ENCODE measurements around the gene PAX9. TPM values are rescaled to one million over a fixed set of nuclear protein-coding genes. Genes with fewer than 3 reads are reported as not detected.

PAX9 gene
- total and polyA plus RNA-seq, 2 of the 13 experiments (the other 11 are each of a cell fraction or from before 2014, with no cell fraction given), result 0.03 TPM; not detected in 1

DNA sequence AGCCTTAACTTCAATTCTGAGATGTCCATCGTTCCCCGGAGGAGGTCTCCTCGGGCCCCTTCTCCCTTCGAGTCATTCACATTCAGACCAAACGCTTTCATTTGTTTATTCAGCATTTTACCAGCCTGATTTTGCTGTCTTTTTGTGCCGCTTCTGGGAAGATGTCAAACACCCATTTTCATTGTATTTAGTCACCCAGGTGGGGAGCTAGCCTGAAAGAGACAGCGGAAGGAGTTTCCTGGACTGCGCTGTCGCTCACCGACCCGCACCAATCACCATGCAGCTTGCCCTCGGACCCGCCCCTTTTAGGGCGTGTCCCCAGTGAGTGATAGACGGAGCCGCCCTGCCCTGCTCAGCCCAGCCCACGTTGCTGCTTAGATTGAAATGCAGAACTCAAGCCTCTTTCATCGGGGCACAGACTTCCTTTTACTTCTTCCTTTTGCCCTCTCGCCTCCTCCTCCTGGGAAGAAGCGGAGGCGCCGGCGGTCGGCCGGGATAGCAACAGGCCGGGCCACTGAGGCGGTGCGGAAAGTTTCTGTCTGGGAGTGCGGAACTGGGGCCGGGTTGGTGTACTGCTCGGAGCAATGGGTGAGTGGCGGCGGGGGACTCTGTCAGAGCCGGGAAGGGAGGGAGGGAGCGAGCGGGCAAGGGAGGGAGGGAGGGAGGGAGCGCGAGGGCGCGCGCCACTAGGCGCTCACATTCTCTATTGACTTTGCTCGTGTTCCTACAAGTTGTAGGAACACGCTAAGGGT is at the start of gene PAX9 (continued):
- TF ChIP-seq, protein P1, sequence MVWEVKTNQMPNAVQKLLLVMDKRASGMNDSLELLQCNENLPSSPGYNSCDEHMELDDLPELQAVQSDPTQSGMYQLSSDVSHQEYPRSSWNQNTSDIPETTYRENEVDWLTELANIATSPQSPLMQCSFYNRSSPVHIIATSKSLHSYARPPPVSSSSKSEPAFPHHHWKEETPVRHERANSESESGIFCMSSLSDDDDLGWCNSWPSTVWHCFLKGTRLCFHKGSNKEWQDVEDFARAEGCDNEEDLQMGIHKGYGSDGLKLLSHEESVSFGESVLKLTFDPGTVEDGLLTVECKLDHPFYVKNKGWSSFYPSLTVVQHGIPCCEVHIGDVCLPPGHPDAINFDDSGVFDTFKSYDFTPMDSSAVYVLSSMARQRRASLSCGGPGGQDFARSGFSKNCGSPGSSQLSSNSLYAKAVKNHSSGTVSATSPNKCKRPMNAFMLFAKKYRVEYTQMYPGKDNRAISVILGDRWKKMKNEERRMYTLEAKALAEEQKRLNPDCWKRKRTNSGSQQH (CRISPR knock-in tag; IDR thresholded peaks at IDR 0.05; ENCODE audit: low read depth), result no peak
- TF ChIP-seq ZNF556 (CRISPR knock-in tag; IDR thresholded peaks at IDR 0.05; ENCODE audit: borderline replicate concordance) (no peak), ARHGAP35 (CRISPR knock-in tag; IDR thresholded peaks at IDR 0.05; ENCODE audit: borderline replicate concordance) (no peak), GABPA (IDR thresholded peaks at IDR 0.05; ENCODE audit: low read depth, low read length) (no peak), GABPA (CRISPR knock-in tag; IDR thresholded peaks at IDR 0.05; ENCODE audit: low read depth) (peak; percentile 71), NFYB (CRISPR knock-in tag; IDR thresholded peaks at IDR 0.05) (peak; percentile 71), ZNF224 (CRISPR knock-in tag; IDR thresholded peaks at IDR 0.05) (0 out of 2 replicates have a peak, but pooled peaks have one; percentile 12), SP2 (CRISPR knock-in tag; IDR thresholded peaks at IDR 0.05) (peak; percentile 71), MAFK (conservative IDR thresholded peaks at IDR 0.05 in 1 of 2, IDR thresholded peaks at IDR 0.05 in 1 of 2; ENCODE audit: low read length in 2 of 2) (peak; percentile 44 to 64; a peak in 3 of 4 replicates), SSRP1 (CRISPR knock-in tag; IDR thresholded peaks at IDR 0.05) (no peak), ZNF629 (CRISPR knock-in tag; conservative IDR thresholded peaks at IDR 0.05) (peak; percentile 56; the same call in 1 of the 2 replicates)

DNA sequence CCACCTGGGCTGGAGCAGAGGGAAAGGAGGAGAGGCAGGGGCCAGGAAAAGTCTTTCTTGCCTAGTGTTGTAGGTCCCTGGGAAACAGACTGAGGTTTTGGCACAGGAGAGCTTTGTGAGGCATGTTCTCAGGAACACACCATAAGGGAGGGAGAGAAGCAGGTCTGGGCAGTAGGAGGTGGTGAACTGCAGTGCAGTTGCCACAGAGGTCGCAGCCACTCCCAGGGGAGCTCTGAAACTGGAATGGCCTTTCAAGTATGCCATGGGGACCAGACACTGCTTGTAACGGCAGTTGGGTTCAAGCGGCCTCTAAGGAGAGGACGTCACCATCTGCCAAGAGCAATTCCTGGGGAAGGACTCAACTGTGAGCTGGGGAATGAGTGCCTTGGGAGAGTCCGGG is 43.8 kb upstream of the PAX9 start:
- no peak overlapping the region for H3K4me2 ChIP-seq (ENCODE audit: low read depth, low read length)
- WGBS (ENCODE audit: low lambda C conversion rate), result 18% methylated on average over 5 of the region's 5 CpGs
- intact Hi-C loops (cut with micrococcal nuclease; ENCODE audit: unreplicated experiment), result no loop called here
- in situ Hi-C loops (cut with HindIII; ENCODE audit: extremely low pct_ligation_motif_present, low pct_unique_long_range_greater_than_20kb), result no loop called here
- DNase-seq (ENCODE audit: low spot score), result no peak
- H3K4me1 ChIP-seq (ENCODE audit: insufficient read depth, low read length), result no peaks in the 10 kb centered on the region; the same call in 1 of the 2 replicates
- no peaks in the 10 kb centered on the region for H3K36me3 ChIP-seq (replicated peaks in 1 of 2; ENCODE audit: control insufficient read depth in 1 of 2, insufficient read depth in 2 of 2, low read length in 2 of 2)
- POLR2A ChIA-PET, result no interaction called here
- no peak overlapping the region for H2AFZ ChIP-seq (ENCODE audit: low read length)
- FAIRE-seq, result no peak
- no peaks in the 10 kb centered on the region for H4K20me1 ChIP-seq (ENCODE audit: insufficient read depth, low read length)
- peak; percentile 79 for ATAC-seq
- H3K27ac ChIP-seq (ENCODE audit: extremely low read length, insufficient read depth, low read length), result no peak overlapping the region
- no peaks in the 10 kb centered on the region for H3K79me2 ChIP-seq (ENCODE audit: insufficient read depth, low read length)
- H3K4me3 ChIP-seq (replicated peaks in 1 of 3; ENCODE audit: insufficient read depth in 1 of 3, low read depth in 2 of 3, low read length in 3 of 3), result no peak overlapping the region
- no peak overlapping the region for H3K9ac ChIP-seq (ENCODE audit: insufficient read depth, low read depth, low read length)
- CTCF ChIA-PET (ENCODE audit: low intra/inter-chr PET ratio, low total read pairs), result no interaction called here
- no peaks in the 10 kb centered on the region for H3K27me3 ChIP-seq (ENCODE audit: control insufficient read depth in 1 of 2, insufficient read depth in 2 of 2, low read length in 2 of 2)
- H3K9me3 ChIP-seq (ENCODE audit: low read length), result peaks cover 13% of the 10 kb centered on the region
- no peak for TF ChIP-seq GTF3A (CRISPR knock-in tag; conservative IDR thresholded peaks at IDR 0.05)
- 0 out of 2 replicates have a peak, but pooled peaks have one; percentile 20 for TF ChIP-seq ZNF350 (CRISPR knock-in tag; IDR thresholded peaks at IDR 0.05; ENCODE audit: borderline replicate concordance, low read depth)
- BruUV-seq (replicated peaks), result no TSS peak

Measured in HepG2 (cell line).